CD4-positive, alpha-beta T cell treated with Interleukin-12 subunit alpha and Interleukin-12 subunit beta, for 1 hour (primary cell): ENCODE results near the gene RBP3.
A peak's percentile ranks its signal among the peaks of the same experiment; 100 is the strongest.
"Not testable (repeated sequence)": the region's sequence is repeated elsewhere in the genome, so short reads cannot be mapped to it uniquely, and the experiment has no call there.

Source experiments
- DNase-seq: peaks from one replicate; pipeline ENCODE4 v3.0.0-alpha.2; 2020

RBP3 gene

DNA sequence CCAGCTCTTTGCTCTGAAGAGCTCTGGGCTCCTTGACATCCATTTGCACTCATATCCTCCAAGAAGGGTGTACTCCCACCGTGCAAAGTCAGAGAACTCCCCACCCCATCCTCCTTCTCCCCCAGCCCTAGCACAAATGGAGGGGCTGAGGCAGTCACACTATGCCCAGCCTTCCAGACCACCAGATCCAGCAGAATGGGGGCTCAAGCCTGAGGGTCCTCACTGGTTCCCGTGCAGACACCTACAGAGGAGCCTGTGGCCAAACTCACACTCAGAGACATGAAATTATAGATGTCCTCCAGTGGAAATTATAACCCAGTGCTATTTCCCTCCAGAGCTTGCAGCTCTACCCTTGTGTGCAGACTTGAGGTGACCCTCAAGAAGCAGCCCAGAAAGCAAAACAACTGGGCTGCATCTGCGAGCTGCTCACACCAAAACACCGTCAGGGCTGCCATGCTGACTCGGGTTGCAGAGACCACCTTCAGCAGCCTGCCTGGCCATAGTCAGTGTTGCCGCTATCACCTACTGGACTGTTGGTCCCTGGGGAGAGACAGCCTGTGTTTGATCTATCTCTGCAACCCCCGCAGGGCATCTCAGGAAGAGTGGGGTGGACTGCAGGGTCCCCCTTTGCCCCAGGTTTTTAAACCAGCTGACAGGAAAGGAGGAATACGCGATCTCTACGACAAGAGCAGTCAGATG is 28.5 kb downstream of the RBP3 start:
- no peak for DNase-seq

DNA sequence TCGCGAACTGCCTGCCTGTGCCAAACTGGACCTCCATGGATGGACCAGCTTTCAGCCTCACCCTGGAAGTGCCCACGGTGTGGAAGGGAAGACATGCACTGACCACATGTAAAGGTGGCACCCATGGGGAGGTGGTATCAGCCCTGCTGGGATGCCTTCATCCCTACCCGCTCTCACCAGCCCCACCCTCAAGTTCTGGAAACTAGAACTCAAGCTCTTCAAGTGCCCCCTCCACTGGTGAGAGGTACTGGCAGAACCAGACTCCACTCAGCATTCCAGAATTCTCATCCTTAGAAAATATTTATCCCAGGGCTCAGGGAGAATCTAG is 30.0 kb downstream of the RBP3 start:
- no peak for DNase-seq

DNA sequence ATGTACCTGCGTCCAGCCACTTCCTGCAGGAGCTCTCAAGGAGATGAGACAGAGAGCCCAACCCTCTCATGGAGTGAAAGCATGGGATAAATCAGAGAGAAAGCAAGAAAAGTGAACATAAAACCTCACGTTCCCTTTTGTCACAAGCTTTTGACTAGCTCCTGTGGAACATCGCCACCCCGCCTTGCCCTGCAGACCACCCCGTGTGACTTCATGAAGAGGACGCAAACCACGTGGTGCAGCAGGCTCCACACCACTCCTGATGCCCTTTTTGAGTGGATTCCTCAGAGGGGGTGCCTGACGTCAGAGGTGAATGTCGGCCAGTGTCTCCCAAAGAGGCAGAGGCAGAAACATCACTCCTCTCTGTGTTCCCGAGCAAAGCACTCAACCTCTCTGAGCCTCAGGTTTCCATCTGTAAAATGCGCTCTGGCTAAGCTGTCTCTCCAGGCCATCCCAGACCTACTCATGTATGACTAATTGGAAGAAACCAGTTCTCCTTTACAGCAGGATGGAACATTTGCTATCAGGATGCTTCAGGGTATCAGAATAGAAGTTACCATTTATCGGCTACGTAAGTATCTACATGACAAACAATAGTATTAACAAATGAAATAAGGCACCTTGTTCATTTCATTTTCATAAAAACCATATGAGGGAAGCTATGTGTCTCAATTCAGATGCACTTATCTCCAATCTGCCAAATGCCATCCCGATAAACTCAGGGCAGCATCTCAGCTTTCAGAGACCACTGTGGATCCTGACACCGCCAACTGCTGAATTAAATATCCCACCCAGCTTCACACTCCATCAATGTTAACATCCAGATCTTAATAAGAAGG is 30.7 kb downstream of the RBP3 start:
- no peak for DNase-seq

GRCh38 chr10:47379445-47379785 is 31.3 kb downstream of the RBP3 start:
- no peak for DNase-seq

DNA sequence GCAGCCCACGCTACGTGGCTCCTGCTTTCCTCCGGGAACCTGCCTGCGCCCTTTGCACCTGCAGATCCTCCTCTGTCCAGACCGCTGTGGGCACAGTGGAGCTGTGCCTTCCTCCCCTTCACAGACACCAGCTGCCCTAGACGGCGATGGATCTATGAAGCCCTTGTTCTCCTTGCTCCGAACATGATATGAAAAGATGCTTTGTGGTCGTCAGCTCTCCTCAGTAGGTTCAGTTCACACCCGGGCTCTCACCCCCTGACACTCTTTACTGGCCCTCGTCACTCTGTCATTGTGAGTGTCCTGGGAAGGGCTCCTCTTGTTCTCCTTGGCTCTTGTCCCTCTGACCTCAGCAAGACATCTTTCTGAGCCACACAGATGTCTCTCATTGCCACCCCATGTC is 31.7 kb downstream of the RBP3 start:
- no peak for DNase-seq

DNA sequence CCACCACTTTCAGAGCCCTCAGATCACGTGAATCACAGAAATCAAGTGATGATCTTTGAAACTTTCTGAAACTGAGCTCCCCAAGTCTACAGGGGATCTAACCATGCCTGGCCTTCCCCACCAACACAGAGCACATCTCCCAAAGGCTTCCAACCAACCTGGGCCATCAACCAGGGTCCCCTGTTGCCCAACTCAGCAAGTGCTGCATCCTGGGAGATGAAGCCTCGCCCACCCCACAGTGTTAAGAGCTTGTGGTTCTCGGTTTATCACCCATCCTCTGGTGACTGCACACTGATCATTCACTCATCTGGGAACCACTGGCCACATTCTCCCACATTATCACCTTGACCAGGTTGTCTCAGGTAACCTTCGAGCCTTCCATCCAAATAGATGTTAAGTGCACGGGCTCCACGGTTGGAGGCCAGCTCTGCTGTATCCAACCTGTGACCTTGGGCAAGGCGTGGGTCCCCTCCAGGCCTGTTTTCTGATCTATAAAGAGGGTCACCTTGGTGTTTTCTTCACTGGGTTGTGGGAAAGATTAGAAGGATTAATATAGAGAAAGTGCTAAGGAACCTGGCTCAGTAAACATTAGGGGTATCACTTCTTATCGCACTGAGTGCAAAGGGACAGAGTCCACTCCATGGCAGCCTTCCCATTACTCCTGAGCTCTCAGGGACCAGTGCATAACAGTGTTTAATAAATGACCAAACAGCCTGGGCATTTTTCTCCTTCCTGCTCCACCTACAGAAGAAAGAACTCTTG is 32.4 kb downstream of the RBP3 start:
- DNase-seq, result no peak

DNA sequence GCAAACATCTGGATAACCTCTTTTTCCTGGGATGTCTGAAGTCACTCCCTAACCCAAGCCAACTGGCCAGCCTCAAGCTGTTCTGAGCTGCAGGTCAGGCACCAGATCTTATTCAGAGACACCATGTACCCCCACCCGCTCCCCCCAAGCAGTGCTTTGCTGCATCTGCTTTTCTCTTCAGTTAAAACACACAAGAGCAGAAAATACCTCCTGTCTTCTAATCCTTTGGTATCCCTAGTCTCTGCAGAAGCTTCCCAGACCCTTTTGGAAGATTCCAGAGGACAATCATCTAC is 32.9 kb downstream of the RBP3 start:
- no peak for DNase-seq

DNA sequence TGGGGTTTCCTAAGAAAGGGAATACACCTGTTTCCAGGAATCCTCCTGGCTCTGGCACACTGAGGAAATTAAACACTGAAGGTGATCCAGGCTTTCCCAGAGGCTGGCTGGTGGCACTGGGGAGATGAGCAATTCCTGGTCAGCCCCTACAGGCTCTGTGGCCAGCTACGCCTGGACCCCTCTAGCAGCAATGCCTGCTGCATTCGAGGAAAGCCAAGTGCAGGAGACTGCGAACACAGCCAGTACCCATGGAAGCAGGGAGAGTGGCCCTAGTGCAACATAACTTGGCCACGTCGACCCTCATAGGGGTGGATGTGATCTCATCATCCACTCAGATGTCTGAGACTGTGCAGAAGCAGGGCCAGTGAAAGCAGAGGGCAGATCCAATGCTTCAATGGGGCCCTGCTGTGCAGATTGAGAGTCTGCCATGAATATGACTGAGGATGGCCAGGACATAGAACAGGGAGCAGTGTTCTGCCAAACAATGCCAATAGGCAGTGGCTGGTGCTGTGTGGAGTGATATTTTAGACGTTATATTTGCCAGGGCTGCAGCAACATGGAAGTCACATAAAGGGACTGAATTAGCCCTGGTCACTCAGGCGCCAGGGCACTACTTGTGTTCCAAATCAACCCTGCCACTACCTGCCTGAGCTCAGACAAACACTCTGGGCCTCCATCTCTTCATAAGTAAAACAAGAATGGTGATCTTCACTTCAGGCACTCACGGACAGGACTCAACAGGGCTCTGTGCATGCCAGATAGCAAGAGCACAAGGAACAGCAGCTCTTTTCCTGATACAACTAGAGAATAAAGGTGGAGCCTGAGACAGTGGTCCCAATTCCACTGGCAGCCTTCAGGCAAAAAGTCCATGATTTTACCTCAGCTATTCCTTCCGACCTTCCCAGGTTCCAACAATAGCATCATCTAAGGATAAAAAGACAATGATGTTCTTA is 33.5 kb downstream of the RBP3 start:
- DNase-seq, result no peak

GRCh38 chr10:47383261-47384147 is 35.3 kb downstream of the RBP3 start:
- no peak for DNase-seq

DNA sequence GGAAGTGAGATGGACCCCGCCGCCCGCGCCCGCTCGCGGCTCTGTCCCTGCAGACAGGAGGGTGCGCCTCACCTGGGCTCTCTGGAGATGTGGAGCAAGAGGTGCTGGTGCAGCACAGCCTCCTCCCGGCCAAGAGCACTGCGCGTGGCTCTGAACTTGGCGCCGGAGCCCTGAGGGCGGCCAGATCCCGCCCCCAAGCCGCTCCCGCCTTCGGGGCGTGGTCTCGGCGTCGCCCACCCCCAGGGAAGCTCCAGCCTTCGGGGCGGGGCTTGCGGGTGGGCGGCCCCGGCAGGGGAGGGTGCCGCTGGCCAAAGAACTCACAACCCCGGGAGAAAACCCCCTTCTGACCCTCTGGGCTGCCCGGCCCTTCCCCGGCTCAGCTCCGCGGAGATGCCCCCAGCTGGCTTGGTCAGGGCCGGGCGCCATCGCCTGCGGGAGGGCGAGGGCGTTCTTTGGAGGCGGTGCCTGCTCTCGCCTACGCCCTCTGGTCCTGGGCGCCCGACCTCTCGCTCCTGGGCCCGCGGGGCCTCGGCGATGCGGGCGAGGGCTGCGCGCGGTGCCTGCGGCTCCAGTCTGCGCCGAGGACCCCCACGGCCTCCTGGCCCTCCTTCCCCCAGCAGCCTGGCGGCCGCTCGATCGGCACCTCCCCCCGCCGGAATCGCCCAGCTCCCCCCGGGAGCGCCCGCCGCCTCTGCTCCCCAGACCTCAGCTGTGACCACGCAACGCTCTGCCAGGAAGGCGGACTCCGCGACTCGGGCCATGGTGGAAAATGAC is 36.2 kb downstream of the RBP3 start, which contains the start of gene ZNF488:
ZNF488 (minus strand) TSS at position 146 of the 774 bp plus-strand sequence. CDS start 15,464 bp downstream, outside the sequence.
- peak; percentile 79 for DNase-seq

GRCh38 chr10:47386104-47386503 is 37.9 kb downstream of the RBP3 start:
- not testable (repeated sequence) for DNase-seq

- DNase-seq, result no peak
These were observed 40.7 kb downstream of the RBP3 start for GRCh38 chr10:47388879-47389278.

DNA sequence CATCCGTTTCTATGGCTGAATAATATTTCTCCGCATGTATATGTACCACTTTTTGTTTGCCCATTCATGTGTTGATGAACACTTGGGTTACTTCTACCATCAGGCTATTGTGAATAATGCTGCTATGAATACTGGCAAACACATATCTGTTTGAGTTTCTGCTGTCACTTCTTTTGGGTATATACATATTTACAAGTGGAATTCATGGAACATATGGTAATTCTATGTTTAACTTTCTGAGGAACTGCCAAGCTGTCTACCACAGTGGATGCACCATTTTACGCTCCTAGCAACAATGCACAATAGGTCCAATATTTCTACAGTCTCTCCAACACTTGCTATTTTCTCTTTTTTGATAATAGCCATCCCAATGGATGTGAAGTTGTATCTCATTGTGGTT is 41.5 kb downstream of the RBP3 start:
- DNase-seq, result no peak

DNA sequence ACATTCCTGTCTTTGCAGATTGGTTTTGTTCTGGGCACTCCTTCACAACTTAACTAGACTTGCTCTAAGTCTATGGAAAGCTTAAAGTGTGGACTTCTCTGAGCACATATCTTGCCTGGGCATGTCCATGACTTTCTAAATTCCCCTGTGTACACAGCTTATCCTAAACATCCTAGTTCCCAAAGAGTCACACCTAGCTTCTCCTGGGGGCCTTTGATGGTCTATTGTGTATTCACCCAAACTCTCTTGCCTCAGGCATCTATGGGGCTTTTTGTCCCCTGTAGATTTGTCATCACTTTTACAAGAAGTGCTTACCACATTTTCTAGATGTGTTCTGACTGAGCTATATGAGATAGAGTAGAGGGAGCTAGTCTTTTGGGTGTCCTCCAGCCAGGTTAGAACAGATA is 48.2 kb downstream of the RBP3 start:
- DNase-seq, result no peak

DNA sequence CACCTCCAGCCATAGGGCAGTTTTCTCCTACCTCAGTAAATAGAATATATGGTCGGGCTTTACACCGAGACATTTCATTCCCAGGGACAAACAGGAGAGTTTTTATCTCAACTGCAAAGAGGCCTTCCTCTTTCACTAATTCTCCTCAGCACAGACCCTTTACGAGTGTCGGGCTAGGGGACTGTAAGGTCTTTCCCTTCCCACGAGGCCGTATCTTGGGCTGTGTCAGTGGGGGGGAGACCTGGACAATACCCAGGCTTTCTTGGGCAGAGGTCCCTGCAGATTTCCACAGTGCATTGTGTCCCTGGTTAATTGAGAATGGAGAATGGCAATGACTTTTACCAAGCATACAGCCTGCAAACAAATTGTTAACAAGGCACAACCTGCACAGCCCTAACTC is 49.1 kb downstream of the RBP3 start:
- DNase-seq, result no peak

DNA sequence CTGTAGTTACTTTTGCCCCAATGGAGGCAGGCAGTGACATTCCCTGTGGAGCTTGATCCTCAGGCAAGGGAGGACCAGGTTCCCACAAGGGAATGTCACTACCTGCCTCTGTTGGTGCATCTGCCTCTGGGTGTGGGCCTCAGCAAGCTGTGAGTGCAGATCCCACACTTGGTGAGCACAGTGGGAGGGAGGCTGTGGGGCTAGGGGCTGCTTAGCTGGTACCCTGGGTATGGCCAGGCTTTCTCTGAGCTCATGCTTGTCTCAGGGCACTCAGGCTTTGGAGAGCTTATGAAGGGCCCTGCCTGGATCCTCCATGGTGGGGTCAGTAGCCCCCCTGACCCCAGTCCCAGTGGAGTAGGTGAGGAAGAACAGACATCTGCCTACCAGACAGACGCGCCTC is 52.1 kb downstream of the RBP3 start:
- DNase-seq, result no peak

DNA sequence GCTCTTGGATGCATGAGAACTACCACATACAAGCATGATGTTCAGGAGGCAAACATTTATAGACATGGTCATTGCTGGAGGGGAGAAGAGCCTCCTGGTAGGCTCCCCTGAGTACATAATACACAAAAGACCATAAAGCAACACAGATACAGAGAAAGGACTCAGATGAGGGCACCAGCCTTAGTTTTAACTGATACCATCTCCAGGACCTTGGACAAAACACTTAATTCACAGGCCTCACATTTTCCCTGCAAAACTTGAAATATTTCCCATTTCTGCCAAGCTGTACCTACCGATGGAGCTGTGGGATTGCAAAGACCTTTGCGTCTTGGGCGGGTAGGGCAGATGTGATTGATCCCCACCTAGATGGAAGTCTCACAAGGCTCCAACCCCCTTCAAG is 52.6 kb downstream of the RBP3 start:
- no peak for DNase-seq

DNA sequence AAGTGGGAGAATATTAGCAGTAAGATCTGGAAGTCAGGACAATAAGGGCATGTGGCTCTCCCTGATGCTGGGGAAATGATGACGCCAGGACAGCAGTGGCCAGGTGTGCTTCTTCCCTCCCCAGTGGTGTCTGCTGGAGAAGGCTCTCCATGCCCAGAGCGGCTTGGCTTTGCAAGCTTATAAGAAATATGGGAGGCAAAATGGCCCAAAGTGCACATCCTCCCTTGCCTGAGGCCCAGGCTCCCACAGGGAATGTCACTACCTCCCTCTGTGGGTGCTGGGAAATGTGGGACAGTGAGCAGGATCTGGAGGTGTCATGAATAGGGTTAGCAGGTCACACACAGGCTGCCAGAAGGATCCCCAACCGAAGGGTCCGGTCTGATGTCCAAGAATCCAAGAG is 53.0 kb downstream of the RBP3 start:
- DNase-seq, result no peak

- DNase-seq, result no peak
These were observed 53.9 kb downstream of the RBP3 start for GRCh38 chr10:47401874-47402640.

- no peak for DNase-seq
These were observed 54.6 kb downstream of the RBP3 start for GRCh38 chr10:47402641-47403301.
